Stimulated activated naive CD8-positive, alpha-beta T cell treated with anti-CD3 and anti-CD28 coated beads, Interleukin-15, Interleukin-2, amounts not matched to agents 100 ng/mL and 50 ng/mL, for 24 hours (primary cell): ENCODE results near the gene SLC22A6.
"Not testable (repeated sequence)": the region's sequence is repeated elsewhere in the genome, so short reads cannot be mapped to it uniquely, and the experiment has no call there.

ENCODE experiments used
- H3K27ac Mint-ChIP-seq: one replicate; pipeline ENCODE4 v1.8.0; 2021; ENCODE audit warnings: mild to moderate bottlenecking, mixed read lengths
- H3K27me3 Mint-ChIP-seq: one replicate; pipeline ENCODE4 v1.8.0; 2021; ENCODE audit warnings: mixed read lengths
- H3K36me3 Mint-ChIP-seq: one replicate; pipeline ENCODE4 v1.8.0; 2021; ENCODE audit warnings: low read depth, mixed read lengths
- H3K4me1 Mint-ChIP-seq: one replicate; pipeline ENCODE4 v1.8.0; 2021; ENCODE audit warnings: low read depth, mixed read lengths
- H3K4me3 Mint-ChIP-seq: one replicate; pipeline ENCODE4 v1.8.0; 2021; ENCODE audit warnings: mild to moderate bottlenecking, mixed read lengths
- H3K9me3 Mint-ChIP-seq: one replicate; pipeline ENCODE4 v1.8.0; 2021; ENCODE audit warnings: mixed read lengths

The SLC22A6 gene

DNA sequence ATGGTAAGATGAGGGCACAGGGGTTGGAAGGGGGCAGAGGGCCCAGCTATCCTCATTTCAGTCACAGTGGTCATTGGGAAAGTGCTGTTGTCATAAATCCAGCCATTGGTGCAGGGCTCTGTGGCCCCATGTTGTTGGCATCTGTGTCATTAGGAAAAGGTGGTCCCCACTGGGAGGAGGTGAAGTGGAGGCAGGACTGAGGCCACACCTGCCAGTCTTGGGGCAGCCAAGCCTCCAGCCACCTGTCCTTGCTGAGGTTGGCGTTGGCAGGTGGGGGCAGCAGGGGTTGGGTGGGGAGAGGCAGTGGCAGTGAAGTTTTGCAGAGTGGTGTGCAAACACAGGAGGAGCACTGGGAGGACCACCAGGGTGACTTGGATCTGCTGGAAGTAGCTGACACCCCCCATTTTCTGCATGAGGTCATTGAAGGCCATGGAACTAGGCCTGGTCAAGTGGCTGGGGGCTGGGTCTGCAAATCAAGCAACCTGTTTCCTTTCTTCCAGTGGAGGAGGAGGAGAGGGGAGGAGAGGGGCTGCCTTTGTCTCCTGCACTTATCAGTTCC lies 25.3 kb downstream of the SLC22A6 start:
- Mint-ChIP-seq H3K36me3 (no peaks in the 10 kb centered on the region), H3K4me3 (no peak overlapping the region), H3K4me1 (no peaks in the 10 kb centered on the region), H3K9me3 (no peaks in the 10 kb centered on the region), H3K27ac (no peak overlapping the region), H3K27me3 (peaks cover 18% of the 10 kb centered on the region)

- Mint-ChIP-seq H3K36me3 (no peaks in the 10 kb centered on the region), H3K4me3 (no peak overlapping the region), H3K9me3 (no peaks in the 10 kb centered on the region), H3K27ac (no peak overlapping the region), H3K4me1 (no peaks in the 10 kb centered on the region), H3K27me3 (peaks cover 18% of the 10 kb centered on the region)
These were observed 26.0 kb downstream of the SLC22A6 start for GRCh38 chr11:62958547-62959421.

DNA sequence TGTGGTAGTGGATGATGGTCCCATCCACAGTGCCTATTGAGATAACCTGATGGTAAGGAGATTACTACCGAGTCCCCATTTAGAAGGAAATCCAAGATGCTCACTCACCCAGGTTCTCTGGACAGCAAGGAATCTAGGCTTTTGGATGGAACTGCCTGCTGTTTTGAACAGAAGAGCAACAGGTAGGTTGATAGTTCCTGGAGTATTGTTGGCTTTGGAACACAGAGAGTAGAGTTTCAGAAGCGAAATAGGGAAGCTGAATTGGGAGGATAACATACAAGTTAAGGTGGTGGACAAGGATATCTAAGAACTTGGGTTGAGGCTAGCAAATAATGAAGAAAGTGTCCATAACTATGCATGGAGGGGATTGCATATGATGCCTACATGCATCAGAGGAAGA lies 27.6 kb downstream of the SLC22A6 start:
- Mint-ChIP-seq H3K27ac (no peak overlapping the region), H3K4me1 (no peaks in the 10 kb centered on the region), H3K27me3 (peaks cover 12% of the 10 kb centered on the region), H3K9me3 (no peaks in the 10 kb centered on the region), H3K36me3 (no peaks in the 10 kb centered on the region), H3K4me3 (no peak overlapping the region)

DNA sequence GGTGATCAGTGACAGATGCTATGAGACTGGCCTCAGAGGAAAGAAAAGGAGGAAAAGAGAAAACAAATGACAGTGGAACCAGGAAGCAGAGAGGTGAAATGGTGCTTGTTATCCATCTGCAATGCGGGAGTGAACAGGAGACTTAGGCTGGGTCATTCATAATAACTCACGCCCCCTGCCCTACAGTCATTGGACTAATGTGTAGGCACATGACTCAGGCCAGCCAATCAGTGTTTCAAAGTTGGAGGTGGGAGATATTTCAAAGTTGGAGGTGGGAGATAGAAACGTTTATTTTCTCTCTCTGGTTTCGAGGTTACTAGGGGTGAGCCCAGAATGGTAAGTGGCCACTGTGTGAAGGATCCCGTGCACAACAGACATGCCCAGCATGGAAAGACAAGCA lies 30.3 kb downstream of the SLC22A6 start:
- Mint-ChIP-seq H3K4me3 (no peak overlapping the region), H3K9me3 (no peaks in the 10 kb centered on the region), H3K4me1 (no peaks in the 10 kb centered on the region), H3K27ac (no peak overlapping the region), H3K27me3 (peaks cover 12% of the 10 kb centered on the region), H3K36me3 (no peaks in the 10 kb centered on the region)

DNA sequence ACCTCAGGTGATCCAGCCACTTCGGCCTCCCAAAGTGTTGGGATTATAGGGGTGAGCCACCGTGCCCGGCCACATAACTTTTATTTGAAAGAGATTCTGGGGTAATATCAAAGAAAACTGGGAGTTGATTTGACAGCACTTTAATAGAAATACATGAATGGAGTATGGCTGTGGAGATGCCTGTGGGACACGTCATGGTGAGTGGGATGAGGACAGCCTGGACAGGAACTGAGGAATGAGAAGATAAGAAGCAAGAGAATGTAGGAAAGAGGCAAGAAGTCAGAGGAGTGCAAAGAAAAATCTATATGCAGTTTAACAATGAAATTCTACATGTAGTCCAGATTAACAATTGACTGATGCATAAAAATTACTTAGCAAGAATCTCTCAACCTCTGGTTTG lies 31.0 kb downstream of the SLC22A6 start:
- no peaks in the 10 kb centered on the region for H3K4me1 Mint-ChIP-seq
- H3K27me3 Mint-ChIP-seq, result peaks cover 12% of the 10 kb centered on the region
- no peak overlapping the region for H3K27ac Mint-ChIP-seq
- no peak overlapping the region for H3K4me3 Mint-ChIP-seq
- no peaks in the 10 kb centered on the region for H3K9me3 Mint-ChIP-seq
- no peaks in the 10 kb centered on the region for H3K36me3 Mint-ChIP-seq

DNA sequence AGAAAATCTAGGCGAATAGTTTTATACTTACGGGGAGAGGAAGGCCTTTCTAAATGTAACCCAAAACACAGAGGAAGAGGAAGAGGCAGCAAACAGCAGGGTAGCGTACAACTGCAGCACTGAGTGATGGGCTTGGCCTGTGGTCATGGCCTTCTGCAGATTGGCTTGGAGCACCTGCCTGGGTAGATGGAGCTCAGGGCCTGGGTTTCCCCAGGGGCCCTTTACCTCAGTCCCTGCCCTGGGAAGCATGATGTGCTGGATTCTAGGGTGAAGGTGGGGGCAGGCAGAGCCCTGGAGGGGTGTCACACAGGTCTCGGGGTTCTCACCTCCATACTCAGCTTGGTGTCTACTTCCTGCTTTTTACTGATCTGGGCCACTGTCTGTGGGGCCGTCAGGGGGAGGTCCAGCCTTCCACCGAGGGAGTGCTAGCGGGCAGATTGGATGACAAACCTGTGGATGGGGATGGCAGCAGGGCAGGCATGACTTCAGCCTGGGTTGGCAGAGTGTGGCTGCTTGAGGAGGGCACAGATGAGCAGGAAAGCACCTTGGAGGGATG lies 35.9 kb downstream of the SLC22A6 start:
- H3K4me1 Mint-ChIP-seq, result no peaks in the 10 kb centered on the region
- no peak overlapping the region for H3K27ac Mint-ChIP-seq
- H3K9me3 Mint-ChIP-seq, result no peaks in the 10 kb centered on the region
- no peak overlapping the region for H3K4me3 Mint-ChIP-seq
- H3K36me3 Mint-ChIP-seq, result no peaks in the 10 kb centered on the region
- H3K27me3 Mint-ChIP-seq, result peaks cover 10% of the 10 kb centered on the region

DNA sequence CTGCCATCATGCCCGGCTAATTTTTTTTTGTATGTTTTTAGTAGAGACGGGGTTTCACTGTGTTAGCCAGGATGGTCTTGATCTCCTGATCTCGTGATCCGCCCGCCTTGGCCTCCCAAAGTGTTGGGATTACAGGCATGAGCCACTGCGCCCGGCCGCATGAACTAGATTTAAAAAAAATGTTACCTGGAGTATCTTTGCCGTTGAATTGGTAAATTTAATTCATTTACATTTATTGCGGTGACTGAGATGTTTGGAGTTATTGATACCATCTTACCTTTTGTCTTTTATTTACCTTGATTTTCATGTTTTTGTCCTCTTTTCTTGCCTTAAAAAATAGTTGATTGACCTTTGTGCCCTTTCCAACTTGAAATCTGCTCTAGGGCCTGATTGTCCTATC lies 39.2 kb downstream of the SLC22A6 start:
- not testable (repeated sequence) for H3K4me3 Mint-ChIP-seq, H3K36me3 Mint-ChIP-seq, H3K9me3 Mint-ChIP-seq, H3K4me1 Mint-ChIP-seq, H3K27ac Mint-ChIP-seq
- H3K27me3 Mint-ChIP-seq, result peaks cover 16% of the 10 kb centered on the region

GRCh38 chr11:62937528-62937927 lies 47.2 kb downstream of the SLC22A6 start:
- H3K4me3 Mint-ChIP-seq, H3K27ac Mint-ChIP-seq, H3K36me3 Mint-ChIP-seq, H3K4me1 Mint-ChIP-seq, H3K9me3 Mint-ChIP-seq: not testable (repeated sequence)
- H3K27me3 Mint-ChIP-seq, result peaks cover 12% of the 10 kb centered on the region

DNA sequence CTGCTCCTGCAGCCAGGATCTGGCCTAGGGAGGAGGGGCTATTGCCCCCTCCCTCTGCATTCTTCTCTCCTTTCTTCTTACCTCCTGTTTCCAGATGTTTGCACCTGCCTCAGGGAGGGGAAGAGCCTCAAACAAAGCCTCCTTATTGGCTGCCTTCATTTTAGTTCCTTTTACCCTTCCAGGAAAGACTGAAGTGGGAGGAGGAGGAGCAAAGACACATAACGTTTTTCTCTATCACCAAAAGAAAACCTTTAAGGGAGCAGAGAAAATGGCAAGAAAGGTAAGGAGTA lies 50.3 kb downstream of the SLC22A6 start:
- Mint-ChIP-seq H3K36me3 (no peaks in the 10 kb centered on the region), H3K9me3 (peaks cover 7% of the 10 kb centered on the region), H3K27ac (no peak overlapping the region), H3K4me3 (no peak overlapping the region), H3K27me3 (peaks cover 32% of the 10 kb centered on the region), H3K4me1 (peaks cover 3% of the 10 kb centered on the region)

- Mint-ChIP-seq H3K27me3 (peaks cover 33% of the 10 kb centered on the region), H3K27ac (no peak overlapping the region), H3K9me3 (peaks cover 7% of the 10 kb centered on the region), H3K4me3 (no peak overlapping the region), H3K4me1 (peaks cover 3% of the 10 kb centered on the region), H3K36me3 (no peaks in the 10 kb centered on the region)
These were observed 50.8 kb downstream of the SLC22A6 start for GRCh38 chr11:62933750-62934495.

- Mint-ChIP-seq H3K4me1 (peaks cover 3% of the 10 kb centered on the region), H3K27ac (no peak overlapping the region), H3K9me3 (peaks cover 7% of the 10 kb centered on the region), H3K4me3 (no peak overlapping the region), H3K36me3 (no peaks in the 10 kb centered on the region), H3K27me3 (peaks cover 39% of the 10 kb centered on the region)
These were observed 51.5 kb downstream of the SLC22A6 start for GRCh38 chr11:62933285-62933684.

GRCh38 chr11:62931499-62932278 lies 53.1 kb downstream of the SLC22A6 start:
- peaks cover 50% of the 10 kb centered on the region for H3K27me3 Mint-ChIP-seq
- no peaks in the 10 kb centered on the region for H3K36me3 Mint-ChIP-seq
- H3K4me1 Mint-ChIP-seq, result no peaks in the 10 kb centered on the region
- no peak overlapping the region for H3K4me3 Mint-ChIP-seq
- no peaks in the 10 kb centered on the region for H3K9me3 Mint-ChIP-seq
- no peak overlapping the region for H3K27ac Mint-ChIP-seq

- peaks cover 59% of the 10 kb centered on the region for H3K27me3 Mint-ChIP-seq
- H3K36me3 Mint-ChIP-seq, result no peaks in the 10 kb centered on the region
- H3K4me3 Mint-ChIP-seq, result no peak overlapping the region
- H3K9me3 Mint-ChIP-seq, result no peaks in the 10 kb centered on the region
- H3K27ac Mint-ChIP-seq, result no peak overlapping the region
- H3K4me1 Mint-ChIP-seq, result peaks cover 7% of the 10 kb centered on the region
These were observed 54.1 kb downstream of the SLC22A6 start for GRCh38 chr11:62930666-62931065.

GRCh38 chr11:62930157-62930556 lies 54.6 kb downstream of the SLC22A6 start:
- Mint-ChIP-seq H3K4me1 (peaks cover 13% of the 10 kb centered on the region), H3K9me3 (no peaks in the 10 kb centered on the region), H3K27me3 (peaks cover 64% of the 10 kb centered on the region), H3K4me3 (no peak overlapping the region), H3K36me3 (no peaks in the 10 kb centered on the region), H3K27ac (no peak overlapping the region)

DNA sequence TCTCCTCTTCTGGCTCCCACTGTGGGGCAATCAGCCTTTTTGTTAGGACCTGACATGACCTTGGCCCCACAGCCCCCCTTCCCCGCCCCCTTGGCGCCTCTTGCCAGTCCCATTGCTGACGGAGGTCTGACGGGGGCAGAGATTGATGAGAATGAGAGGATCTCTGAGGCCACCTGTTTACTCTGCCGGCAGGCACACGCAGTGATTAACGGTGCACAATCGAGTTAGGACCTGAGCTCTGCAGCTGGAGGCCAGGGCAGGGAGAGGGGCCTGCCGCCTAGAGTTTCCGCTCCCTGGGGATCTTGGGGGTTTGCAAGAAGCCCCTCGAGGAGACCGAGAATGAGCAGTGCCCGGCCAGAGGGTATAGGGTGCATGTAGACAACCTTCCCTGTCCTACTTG lies 56.8 kb downstream of the SLC22A6 start:
- Mint-ChIP-seq H3K27ac (no peak overlapping the region), H3K4me1 (peaks cover 26% of the 10 kb centered on the region), H3K4me3 (no peak overlapping the region), H3K36me3 (no peaks in the 10 kb centered on the region), H3K27me3 (peaks cover 74% of the 10 kb centered on the region), H3K9me3 (no peaks in the 10 kb centered on the region)
